ENCODE measurements around the gene PLXNB2. TPM values are rescaled to one million over a fixed set of nuclear protein-coding genes. Genes with fewer than 3 reads are reported as not detected.

The PLXNB2 gene
- polyA plus RNA-seq, 1 donor from 2014 or later = 38.6 TPM

DNA sequence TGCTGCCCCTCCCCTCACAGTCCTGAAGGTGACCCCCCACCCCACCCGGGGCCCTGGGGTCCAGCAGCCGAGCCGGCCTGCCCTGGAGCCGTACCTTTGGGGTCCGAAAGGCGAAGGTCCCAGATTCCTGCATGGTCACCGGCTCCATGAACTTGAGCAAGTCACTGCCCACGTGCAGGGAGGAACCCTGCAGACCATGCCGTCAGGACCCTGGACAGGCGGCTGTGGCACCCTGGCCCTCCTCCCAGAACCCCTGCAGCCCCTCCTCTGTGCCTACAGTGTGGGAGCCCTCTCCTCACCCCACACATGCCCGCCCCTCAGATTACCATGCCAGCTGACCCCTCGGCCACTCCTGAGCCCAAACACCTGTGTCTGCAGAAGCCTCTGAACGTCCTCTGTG, 23.0 kb downstream of the PLXNB2 start:
- H3K4me2 ChIP-seq (ENCODE audit: low read length) = no peak overlapping the region
- no peak overlapping the region for H3K4me3 ChIP-seq (ENCODE audit: low read length)
- H3K79me2 ChIP-seq (replicated peaks; ENCODE audit: insufficient read depth, low read length) = peaks cover 3% of the 10 kb centered on the region
- no peak overlapping the region for H3K27ac ChIP-seq (ENCODE audit: low read length)
- TF ChIP-seq POLR2AphosphoS5 (IDR thresholded peaks at IDR 0.05) = no peak
- no peaks in the 10 kb centered on the region for H3K9me2 ChIP-seq (ENCODE audit: insufficient read depth, low read length)
- no peak overlapping the region for H2AFZ ChIP-seq (ENCODE audit: low read depth, low read length)
- H3K9me3 ChIP-seq (ENCODE audit: low read length) = no peaks in the 10 kb centered on the region
- H3F3A ChIP-seq (ENCODE audit: insufficient read depth, low read length, poor library complexity, severe bottlenecking) = no peaks in the 10 kb centered on the region
- H4K20me1 ChIP-seq (ENCODE audit: insufficient read depth) = no peaks in the 10 kb centered on the region
- no peaks in the 10 kb centered on the region for H3K27me3 ChIP-seq (ENCODE audit: insufficient read depth, low read depth, low read length)
- no peaks in the 10 kb centered on the region for H3K36me3 ChIP-seq (ENCODE audit: insufficient read depth, low read length)
- H3K9ac ChIP-seq (ENCODE audit: low read length) = no peak overlapping the region

DNA sequence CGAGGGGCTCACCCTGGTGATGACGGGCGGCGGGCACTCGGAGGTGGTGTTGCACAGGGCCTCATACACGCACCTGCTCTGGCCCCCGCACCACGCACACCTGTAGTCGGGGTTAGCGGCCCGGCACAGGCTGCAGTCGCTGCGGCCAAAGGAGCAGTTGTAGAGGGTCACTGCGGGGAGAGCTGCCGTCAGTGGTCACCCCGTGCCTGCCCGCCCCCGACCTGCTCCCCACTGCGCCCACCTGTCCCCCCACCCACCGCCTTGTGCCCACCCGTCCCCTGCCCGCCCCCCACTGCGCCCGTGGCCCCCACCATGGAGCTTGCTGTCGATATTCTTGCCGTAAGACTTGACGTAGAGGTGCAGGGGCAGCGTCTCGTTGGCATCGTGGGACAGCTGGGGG, 23.6 kb downstream of the PLXNB2 start:
- H3K9ac ChIP-seq (ENCODE audit: low read length) = no peak overlapping the region
- H3K4me3 ChIP-seq (ENCODE audit: low read length) = no peak overlapping the region
- TF ChIP-seq REST (IDR thresholded peaks at IDR 0.05; ENCODE audit: borderline replicate concordance) (no peak), EZH2 (IDR thresholded peaks at IDR 0.05; ENCODE audit: borderline replicate concordance, insufficient read depth, low read length, poor library complexity, severe bottlenecking) (no peak)
- H3K4me2 ChIP-seq (ENCODE audit: low read length) = no peak overlapping the region
- H3K9me3 ChIP-seq (ENCODE audit: low read length) = no peaks in the 10 kb centered on the region
- H4K20me1 ChIP-seq (ENCODE audit: insufficient read depth) = no peaks in the 10 kb centered on the region
- H3K9me2 ChIP-seq (ENCODE audit: insufficient read depth, low read length) = no peaks in the 10 kb centered on the region
- no peaks in the 10 kb centered on the region for H3K27me3 ChIP-seq (ENCODE audit: insufficient read depth, low read depth, low read length)
- H3K27ac ChIP-seq (ENCODE audit: low read length) = no peak overlapping the region
- no peaks in the 10 kb centered on the region for H3K36me3 ChIP-seq (ENCODE audit: insufficient read depth, low read length)
- H3K79me2 ChIP-seq (replicated peaks; ENCODE audit: insufficient read depth, low read length) = peaks cover 3% of the 10 kb centered on the region
- H3F3A ChIP-seq (ENCODE audit: insufficient read depth, low read length, poor library complexity, severe bottlenecking) = no peaks in the 10 kb centered on the region
- no peak overlapping the region for H2AFZ ChIP-seq (ENCODE audit: low read depth, low read length)

- H3K79me2 ChIP-seq (replicated peaks; ENCODE audit: insufficient read depth, low read length) = no peaks in the 10 kb centered on the region
- no peak overlapping the region for H3K4me3 ChIP-seq (ENCODE audit: low read length)
- H3K9ac ChIP-seq (ENCODE audit: low read length) = no peak overlapping the region
- no peaks in the 10 kb centered on the region for H3K9me2 ChIP-seq (ENCODE audit: insufficient read depth, low read length)
- no peaks in the 10 kb centered on the region for H4K20me1 ChIP-seq (ENCODE audit: insufficient read depth)
- H2AFZ ChIP-seq (ENCODE audit: low read depth, low read length) = no peak overlapping the region
- no peak overlapping the region for H3K4me2 ChIP-seq (ENCODE audit: low read length)
- H3K36me3 ChIP-seq (ENCODE audit: insufficient read depth, low read length) = no peaks in the 10 kb centered on the region
- no peak overlapping the region for H3K27ac ChIP-seq (ENCODE audit: low read length)
- H3F3A ChIP-seq (ENCODE audit: insufficient read depth, low read length, poor library complexity, severe bottlenecking) = no peaks in the 10 kb centered on the region
- H3K27me3 ChIP-seq (ENCODE audit: insufficient read depth, low read depth, low read length) = no peaks in the 10 kb centered on the region
- H3K9me3 ChIP-seq (ENCODE audit: low read length) = no peaks in the 10 kb centered on the region
- no peak for TF ChIP-seq SMC3 (conservative IDR thresholded peaks at IDR 0.05; ENCODE audit: poor library complexity)
Observed at GRCh38 chr22:50282361-50283155, 24.9 kb downstream of the PLXNB2 start.

DNA sequence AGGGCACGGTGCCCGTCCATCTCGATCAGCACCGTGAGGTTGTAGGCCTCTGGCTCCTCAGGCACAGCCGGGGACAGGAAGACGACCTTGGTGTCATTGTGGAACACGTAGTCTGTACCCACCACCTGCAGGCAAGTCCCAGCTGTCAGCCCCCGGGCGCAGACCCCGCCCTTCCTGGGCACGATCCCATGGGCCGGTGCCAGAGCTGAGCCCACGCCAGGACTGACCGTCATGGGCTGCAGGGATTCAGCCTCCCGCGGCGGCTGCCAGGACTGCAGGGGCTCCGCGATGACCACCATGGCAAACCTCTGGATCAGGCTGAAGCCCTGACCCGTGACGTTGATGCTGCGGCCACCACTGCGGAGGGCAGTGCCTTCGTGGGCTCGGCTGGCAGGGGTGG, 25.5 kb downstream of the PLXNB2 start:
- H3K9me2 ChIP-seq (ENCODE audit: insufficient read depth, low read length) = no peaks in the 10 kb centered on the region
- TF ChIP-seq MXI1 (conservative IDR thresholded peaks at IDR 0.05; ENCODE audit: poor library complexity, severe bottlenecking) (no peak), EP300 (conservative IDR thresholded peaks at IDR 0.05; ENCODE audit: poor library complexity, severe bottlenecking) (no peak), REST (IDR thresholded peaks at IDR 0.05; ENCODE audit: borderline replicate concordance) (no peak), TAF1 (IDR thresholded peaks at IDR 0.05; ENCODE audit: low read depth) (no peak), SMC3 (conservative IDR thresholded peaks at IDR 0.05; ENCODE audit: poor library complexity) (no peak), EZH2 (IDR thresholded peaks at IDR 0.05; ENCODE audit: borderline replicate concordance, insufficient read depth, low read length, poor library complexity, severe bottlenecking) (no peak), RAD21 (conservative IDR thresholded peaks at IDR 0.05) (no peak)

More for the DNA sequence above, 25.5 kb downstream of the PLXNB2 start:
- Histone ChIP-seq H3K27ac (ENCODE audit: low read length) (no peak overlapping the region), H3K9me3 (ENCODE audit: low read length) (no peaks in the 10 kb centered on the region), H3F3A (ENCODE audit: insufficient read depth, low read length, poor library complexity, severe bottlenecking) (no peaks in the 10 kb centered on the region), H3K27me3 (ENCODE audit: insufficient read depth, low read depth, low read length) (no peaks in the 10 kb centered on the region), H3K36me3 (ENCODE audit: insufficient read depth, low read length) (no peaks in the 10 kb centered on the region), H3K79me2 (replicated peaks; ENCODE audit: insufficient read depth, low read length) (no peaks in the 10 kb centered on the region), H3K9ac (ENCODE audit: low read length) (no peak overlapping the region), H4K20me1 (ENCODE audit: insufficient read depth) (no peaks in the 10 kb centered on the region), H3K4me2 (ENCODE audit: low read length) (no peak overlapping the region), H3K4me3 (ENCODE audit: low read length) (no peak overlapping the region), H2AFZ (ENCODE audit: low read depth, low read length) (no peak overlapping the region)

Data from neural cell (in vitro differentiated cells).